BE2C (cell line): ENCODE measurements around the gene SPHK2.

Experiments used
- DNase-seq: peaks from one replicate; pipeline ENCODE4 v3.0.0-alpha.2; 2020
- H3K27me3 ChIP-seq: fragments of 250-450 bp; sonication (Bioruptor Pico); 2 replicates; pipeline ENCODE4 v1.5.1; 2020; ENCODE audit warnings: mild to moderate bottlenecking
- H3K36me3 ChIP-seq: fragments of 250-450 bp; sonication (Bioruptor Pico); 2 replicates; pipeline ENCODE4 v1.5.1; 2020; ENCODE audit warnings: mild to moderate bottlenecking
- H3K4me1 ChIP-seq: fragments of 250-450 bp; sonication (Bioruptor Pico); 2 replicates; pipeline ENCODE4 v1.5.1; 2020
- H3K4me3 ChIP-seq: 2 replicates; pipeline ENCODE4 v1.5.1; 2011; ENCODE audit warnings: low read depth, low read length
- H3K9me3 ChIP-seq: fragments of 250-450 bp; sonication (Bioruptor Pico); 2 replicates; pipeline ENCODE4 v1.5.1; 2020
- TF ChIP-seq, protein P1 (sequence below): IDR thresholded peaks from 2 replicates; pipeline ENCODE4 v1.5.1; 2012; ENCODE audit warnings: mild to moderate bottlenecking, low read depth, low read length

SPHK2 gene

DNA sequence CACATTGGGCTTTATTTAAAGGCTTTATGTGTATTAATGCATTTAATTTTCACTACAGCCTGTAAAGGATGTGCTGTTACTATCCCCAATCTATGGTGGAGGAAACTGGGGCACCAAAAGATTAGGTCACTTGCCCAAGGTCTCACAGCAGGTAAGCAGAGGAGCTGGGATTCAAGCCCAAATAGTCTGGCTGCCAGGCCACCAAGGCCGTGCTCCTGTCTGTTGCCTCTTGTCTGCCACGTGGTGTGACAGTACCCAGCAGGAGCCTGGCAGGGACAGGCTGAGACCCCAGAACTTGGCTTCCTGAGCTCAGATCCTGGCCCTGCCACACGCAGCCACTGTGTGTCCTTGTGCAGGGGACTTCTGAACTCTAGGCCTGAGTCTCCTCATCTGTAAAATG lies 49.0 kb downstream of the SPHK2 start:
- TF ChIP-seq, protein P1, sequence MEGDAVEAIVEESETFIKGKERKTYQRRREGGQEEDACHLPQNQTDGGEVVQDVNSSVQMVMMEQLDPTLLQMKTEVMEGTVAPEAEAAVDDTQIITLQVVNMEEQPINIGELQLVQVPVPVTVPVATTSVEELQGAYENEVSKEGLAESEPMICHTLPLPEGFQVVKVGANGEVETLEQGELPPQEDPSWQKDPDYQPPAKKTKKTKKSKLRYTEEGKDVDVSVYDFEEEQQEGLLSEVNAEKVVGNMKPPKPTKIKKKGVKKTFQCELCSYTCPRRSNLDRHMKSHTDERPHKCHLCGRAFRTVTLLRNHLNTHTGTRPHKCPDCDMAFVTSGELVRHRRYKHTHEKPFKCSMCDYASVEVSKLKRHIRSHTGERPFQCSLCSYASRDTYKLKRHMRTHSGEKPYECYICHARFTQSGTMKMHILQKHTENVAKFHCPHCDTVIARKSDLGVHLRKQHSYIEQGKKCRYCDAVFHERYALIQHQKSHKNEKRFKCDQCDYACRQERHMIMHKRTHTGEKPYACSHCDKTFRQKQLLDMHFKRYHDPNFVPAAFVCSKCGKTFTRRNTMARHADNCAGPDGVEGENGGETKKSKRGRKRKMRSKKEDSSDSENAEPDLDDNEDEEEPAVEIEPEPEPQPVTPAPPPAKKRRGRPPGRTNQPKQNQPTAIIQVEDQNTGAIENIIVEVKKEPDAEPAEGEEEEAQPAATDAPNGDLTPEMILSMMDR: no peak
- H3K36me3 ChIP-seq: no peaks in the 10 kb centered on the region
- DNase-seq: no peak
- H3K4me1 ChIP-seq: no peaks in the 10 kb centered on the region
- H3K9me3 ChIP-seq: no peaks in the 10 kb centered on the region
- no peaks in the 10 kb centered on the region for H3K27me3 ChIP-seq
- H3K4me3 ChIP-seq: no peak overlapping the region

DNA sequence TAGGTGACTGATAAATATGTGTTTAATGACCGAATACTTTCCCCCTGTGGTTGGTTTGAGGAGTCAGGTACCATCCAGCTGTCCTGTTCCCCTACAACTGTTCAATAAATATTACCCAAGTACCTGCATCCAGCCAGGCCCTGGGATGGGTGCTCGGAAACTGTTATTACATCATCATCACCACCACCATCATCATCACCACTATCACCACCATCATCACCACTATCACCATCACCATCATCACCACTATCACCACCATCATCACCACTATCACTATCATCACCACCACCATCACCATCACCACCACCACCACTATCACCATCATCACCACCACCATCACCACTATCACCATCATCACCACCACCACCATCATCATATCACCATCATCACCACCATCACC lies 49.5 kb downstream of the SPHK2 start:
- no peaks in the 10 kb centered on the region for H3K9me3 ChIP-seq
- H3K27me3 ChIP-seq: no peaks in the 10 kb centered on the region
- no peak overlapping the region for H3K4me3 ChIP-seq
- H3K4me1 ChIP-seq: no peaks in the 10 kb centered on the region
- no peak for DNase-seq
- TF ChIP-seq, protein P1: no peak
- H3K36me3 ChIP-seq: no peaks in the 10 kb centered on the region

DNA sequence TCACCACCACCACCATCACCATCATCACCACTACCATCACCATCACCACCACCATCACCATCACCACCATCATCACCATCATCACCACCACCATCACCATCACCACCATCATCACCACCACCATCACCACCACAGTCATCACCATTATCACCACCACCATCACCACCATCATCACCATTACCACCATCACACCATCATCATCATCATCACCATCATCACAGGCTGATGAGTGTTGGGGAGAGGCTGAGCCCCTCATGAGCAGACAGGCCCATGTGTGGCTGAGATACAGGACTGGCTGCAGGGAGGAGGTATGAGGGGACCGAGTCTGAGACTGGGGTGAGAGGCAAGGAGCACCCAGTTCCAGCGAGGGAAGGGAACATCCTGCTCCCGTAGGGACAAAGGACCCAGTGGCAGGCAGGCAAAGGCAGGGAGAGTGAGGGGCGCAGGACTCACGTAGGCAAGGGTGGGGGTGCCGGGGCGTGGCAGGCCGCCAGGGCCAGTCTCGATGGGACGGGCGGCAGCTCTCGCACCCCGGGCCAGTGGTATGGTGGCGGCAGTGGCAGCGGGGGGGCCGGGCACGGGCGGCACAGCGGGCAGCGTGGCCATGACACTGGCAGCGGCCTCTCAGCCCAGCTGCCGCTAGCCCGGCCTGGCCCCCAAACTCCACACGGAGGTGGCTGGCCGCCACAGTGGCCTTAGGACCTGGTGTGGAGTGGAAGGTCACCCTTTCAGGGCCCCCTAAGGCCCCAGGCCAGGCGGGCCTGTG lies 50.8 kb downstream of the SPHK2 start:
- TF ChIP-seq, protein P1: no peak
- H3K4me3 ChIP-seq: no peak overlapping the region
- H3K27me3 ChIP-seq: no peaks in the 10 kb centered on the region
- H3K9me3 ChIP-seq: no peaks in the 10 kb centered on the region
- H3K4me1 ChIP-seq: no peaks in the 10 kb centered on the region
- DNase-seq: no peak
- H3K36me3 ChIP-seq: no peaks in the 10 kb centered on the region

DNA sequence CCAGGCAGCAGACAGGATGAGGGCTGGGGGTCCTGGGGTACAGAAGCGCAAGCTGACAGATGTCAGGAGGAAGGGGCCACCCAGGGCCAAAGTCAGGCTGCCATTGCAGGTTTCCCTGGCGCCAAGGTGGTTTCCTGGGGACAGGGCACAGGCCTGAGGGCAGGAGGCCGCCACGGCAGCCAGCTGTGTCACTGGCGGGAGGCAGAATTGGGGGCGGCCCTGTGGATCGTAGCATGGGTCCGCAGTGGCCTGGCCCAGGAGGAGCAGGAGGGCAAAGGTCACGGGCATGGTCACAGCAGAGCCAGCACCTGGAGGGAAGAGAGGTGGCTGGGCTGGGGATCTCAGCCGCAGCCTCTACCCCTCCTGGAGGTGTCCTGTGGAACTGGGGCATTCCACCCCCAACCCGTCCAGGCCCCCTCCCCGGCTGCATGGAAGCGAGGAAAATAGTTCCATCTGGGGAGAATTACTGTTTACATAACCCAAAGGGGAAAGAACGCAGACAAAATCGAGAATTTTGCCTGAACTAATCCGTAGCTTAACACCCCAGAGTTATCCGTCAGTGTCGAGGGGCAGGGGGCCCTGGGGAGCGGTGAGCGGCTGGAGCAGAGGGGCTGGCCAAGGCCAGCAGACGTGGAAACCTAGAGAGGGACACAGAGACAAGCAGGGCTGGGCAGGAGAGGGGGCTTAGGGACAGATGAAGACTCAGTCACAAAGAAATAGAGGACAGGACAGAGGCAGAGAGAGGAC lies 51.6 kb downstream of the SPHK2 start:
- Histone ChIP-seq H3K4me1 (peaks cover 4% of the 10 kb centered on the region; the same call in 1 of the 2 replicates), H3K27me3 (no peaks in the 10 kb centered on the region), H3K4me3 (no peak overlapping the region), H3K36me3 (no peaks in the 10 kb centered on the region), H3K9me3 (no peaks in the 10 kb centered on the region)
- no peak for DNase-seq
- TF ChIP-seq, protein P1: no peak

DNA sequence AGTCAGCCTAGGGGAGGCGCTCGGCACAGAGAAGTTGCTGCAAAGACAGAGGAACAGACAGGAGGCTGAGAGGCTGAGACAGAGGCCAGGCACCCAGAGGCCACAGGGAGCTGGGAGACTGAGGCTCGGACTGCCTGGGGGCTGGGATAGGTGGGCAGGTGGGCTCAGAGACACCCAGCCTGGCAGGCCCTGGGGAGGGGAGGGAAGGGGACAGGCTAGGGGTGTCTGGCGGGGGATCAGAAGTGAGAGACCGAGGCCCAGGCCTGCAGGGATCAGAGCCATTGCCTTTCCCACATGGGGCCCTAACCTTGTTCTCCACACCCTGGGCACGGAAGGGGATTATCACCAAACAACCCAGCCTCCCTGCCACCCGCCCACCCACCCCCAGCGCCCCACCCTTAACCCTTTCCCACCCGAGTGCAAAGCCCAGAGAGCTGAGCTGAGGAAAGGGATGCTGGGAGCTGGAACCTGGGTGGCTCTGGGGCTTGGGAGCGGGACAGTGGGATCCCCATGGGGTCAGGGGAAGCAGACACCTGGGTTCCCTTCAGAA lies 52.2 kb downstream of the SPHK2 start:
- Histone ChIP-seq H3K36me3 (no peaks in the 10 kb centered on the region), H3K27me3 (no peaks in the 10 kb centered on the region), H3K4me3 (no peak overlapping the region), H3K9me3 (no peaks in the 10 kb centered on the region), H3K4me1 (peaks cover 4% of the 10 kb centered on the region; the same call in 1 of the 2 replicates)
- TF ChIP-seq, protein P1: no peak
- DNase-seq: no peak
